GM13976 (cell line): ENCODE results near the gene CTU2.

Experiments
- DNase-seq: peaks from one replicate; pipeline ENCODE4 v3.0.0; 2012; ENCODE audit warnings: low spot score
- in situ Hi-C: fragments of 300-500 bp; cut with MboI; formaldehyde crosslinking; loops from one replicate; pipeline ENCODE4 v1.12.0; 2022; ENCODE audit warnings: low sequenced_read_pairs, mixed read lengths, inconsistent platforms; ENCODE audit not compliant: unreplicated experiment
- TF ChIP-seq, protein P1 (sequence below): IDR thresholded peaks from 2 replicates; pipeline ENCODE4 v1.5.1; 2012; ENCODE audit warnings: borderline replicate concordance, mild to moderate bottlenecking; ENCODE audit not compliant: insufficient read depth; ENCODE audit errors: extremely low read depth, missing control alignments, control extremely low read depth

The CTU2 gene

DNA sequence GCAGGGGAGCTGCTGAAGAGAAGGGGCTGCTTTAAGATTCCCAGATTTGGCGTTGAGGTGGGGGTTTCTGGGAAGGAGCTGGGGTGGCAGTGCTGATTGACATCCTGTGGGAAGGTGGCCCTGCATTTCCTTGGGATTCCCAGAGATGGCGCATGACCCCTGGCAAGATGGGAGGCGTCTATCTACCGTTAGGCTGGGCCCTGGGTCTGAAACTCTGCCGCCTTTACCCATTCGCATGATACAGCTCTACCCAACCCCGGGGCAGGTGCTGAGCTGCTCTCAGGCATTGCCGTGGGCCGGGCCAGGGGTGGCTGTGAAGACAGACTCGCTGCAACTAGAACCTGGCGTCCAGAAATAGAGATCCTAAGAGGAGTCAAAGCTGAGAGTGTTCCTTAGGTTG lies 33.5 kb upstream of the CTU2 start:
- in situ Hi-C loops, result no loop called here
- DNase-seq, result no peak
- TF ChIP-seq, protein P1, sequence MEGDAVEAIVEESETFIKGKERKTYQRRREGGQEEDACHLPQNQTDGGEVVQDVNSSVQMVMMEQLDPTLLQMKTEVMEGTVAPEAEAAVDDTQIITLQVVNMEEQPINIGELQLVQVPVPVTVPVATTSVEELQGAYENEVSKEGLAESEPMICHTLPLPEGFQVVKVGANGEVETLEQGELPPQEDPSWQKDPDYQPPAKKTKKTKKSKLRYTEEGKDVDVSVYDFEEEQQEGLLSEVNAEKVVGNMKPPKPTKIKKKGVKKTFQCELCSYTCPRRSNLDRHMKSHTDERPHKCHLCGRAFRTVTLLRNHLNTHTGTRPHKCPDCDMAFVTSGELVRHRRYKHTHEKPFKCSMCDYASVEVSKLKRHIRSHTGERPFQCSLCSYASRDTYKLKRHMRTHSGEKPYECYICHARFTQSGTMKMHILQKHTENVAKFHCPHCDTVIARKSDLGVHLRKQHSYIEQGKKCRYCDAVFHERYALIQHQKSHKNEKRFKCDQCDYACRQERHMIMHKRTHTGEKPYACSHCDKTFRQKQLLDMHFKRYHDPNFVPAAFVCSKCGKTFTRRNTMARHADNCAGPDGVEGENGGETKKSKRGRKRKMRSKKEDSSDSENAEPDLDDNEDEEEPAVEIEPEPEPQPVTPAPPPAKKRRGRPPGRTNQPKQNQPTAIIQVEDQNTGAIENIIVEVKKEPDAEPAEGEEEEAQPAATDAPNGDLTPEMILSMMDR, result peak; percentile 3

DNA sequence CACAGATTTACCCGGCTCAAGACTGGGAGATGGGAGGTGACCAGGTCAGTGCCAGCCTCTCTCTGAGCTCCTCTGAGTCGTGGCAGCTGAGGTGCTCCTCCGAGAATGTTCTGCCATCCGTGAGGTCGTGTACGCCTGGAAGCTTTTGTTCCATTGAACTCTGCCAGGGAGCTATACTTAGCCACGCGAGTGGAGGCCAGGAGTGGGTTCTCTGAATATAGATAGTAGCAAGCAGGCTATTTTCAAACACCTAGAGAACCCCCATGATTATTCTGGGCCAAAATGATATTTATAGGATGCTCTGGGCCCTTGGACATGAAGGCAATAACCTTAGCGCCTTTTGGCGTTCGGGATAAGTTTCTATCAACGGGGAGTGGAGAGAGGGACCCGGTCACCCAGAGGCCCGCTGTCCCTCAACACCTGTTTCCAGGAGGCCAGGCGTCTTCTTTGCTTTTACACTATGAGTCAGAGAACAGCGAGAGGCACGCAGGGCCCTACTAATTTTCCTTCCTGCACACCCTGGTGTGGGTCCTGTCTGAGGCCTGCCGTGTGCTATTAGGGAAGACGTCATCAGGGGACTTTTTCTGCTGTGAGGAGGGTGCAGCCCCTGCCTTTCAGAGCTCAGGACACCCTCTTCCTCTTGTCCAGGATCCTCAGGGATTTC lies 32.5 kb upstream of the CTU2 start:
- in situ Hi-C loops, result no loop called here
- TF ChIP-seq, protein P1, result no peak
- DNase-seq, result peak; percentile 84

DNA sequence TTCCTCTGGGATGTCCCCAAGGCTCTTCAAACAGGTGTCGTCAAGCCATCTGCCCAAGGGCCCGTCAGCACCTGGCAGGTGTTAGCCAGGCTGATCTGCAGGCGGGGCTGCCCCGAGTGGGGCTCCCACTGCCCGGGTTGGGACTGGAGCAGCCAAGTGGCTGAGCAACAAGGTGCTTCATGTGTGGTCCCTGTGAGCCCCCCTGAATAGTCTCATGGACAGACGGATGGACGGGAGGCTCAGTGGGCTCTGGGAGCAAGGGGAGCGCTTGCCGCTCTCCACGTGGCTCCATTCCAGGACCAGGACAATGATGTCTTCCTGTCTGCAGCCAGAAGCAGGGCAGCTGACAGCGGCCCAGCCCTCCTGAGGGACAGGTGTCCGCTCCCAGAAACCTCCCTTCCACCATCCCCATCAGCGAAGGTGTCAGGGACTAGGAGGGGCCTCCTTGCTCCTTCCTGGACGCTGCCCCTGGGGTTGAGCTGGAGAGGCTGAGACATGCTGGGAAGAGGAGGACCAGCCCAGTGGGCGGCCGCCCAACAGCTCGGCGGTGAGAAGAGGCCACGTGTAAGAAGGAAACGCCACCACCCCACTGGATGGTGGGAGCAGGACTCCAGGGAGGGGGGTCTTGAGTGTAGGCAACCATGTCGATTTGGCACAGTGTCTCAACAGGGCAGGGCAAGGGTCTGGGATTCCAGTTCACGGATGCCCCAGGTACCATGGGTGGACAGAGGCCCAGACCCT lies 29.6 kb upstream of the CTU2 start:
- in situ Hi-C loops, result no loop called here
- no peak for DNase-seq
- TF ChIP-seq, protein P1, result no peak

DNA sequence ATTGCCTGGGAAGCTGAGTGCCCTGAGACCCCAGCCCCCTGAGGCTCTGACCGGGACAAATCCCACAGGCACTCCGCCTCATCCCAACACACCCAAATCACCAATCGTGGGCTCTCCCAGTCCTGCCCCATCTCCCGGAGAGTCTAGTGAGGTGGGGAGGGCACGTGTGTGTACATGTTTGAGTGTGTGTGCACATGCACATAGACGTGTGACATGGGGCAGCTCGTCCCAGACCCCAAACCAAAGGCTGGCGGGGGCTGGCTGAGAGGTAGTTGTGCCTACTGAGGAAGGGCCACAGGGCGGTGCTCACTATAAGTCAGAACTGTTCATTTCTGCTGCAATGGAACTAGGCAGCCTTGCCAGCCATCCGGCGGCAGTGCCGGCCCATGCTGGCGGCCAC lies 28.6 kb upstream of the CTU2 start:
- TF ChIP-seq, protein P1, result no peak
- in situ Hi-C loops, result no loop called here
- DNase-seq, result no peak

DNA sequence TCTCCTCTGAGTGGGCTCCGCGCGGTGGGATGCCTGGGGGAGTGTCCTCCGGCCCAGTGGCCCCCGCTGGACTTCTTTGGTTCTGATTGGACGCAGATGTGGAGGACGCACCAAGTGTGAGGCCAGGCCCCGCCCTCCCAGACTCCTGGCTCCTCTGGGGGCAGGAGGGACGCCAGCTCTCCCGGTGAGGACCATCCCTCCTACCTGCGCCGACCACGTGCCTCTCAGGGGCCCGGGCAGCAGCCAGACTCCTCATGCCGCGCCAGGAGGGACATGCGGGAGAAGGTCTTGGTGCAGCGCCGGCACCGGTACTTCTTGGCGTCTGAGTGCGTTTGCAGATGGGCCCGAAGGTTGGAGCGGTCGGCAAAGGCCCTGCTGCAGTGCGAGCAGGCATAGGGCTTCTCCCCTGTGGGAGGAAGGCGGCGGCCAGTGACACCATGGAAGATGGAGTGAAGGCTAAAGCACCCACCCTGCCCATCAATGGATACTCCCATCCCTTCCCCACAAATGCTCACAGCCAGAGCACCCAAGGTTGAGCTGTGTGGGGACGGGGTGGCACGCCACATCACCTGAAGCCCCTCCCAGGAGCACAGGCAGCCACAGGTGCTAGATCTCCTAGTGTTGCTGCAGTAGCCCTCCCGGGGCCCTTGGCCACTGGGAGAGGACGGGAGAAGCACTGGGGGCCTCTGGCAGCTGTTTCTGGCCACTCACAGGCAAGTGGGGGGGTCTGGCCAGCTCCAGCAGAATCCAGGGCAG lies 27.9 kb upstream of the CTU2 start:
- TF ChIP-seq, protein P1, result no peak
- DNase-seq, result no peak
- in situ Hi-C loops, result no loop called here

DNA sequence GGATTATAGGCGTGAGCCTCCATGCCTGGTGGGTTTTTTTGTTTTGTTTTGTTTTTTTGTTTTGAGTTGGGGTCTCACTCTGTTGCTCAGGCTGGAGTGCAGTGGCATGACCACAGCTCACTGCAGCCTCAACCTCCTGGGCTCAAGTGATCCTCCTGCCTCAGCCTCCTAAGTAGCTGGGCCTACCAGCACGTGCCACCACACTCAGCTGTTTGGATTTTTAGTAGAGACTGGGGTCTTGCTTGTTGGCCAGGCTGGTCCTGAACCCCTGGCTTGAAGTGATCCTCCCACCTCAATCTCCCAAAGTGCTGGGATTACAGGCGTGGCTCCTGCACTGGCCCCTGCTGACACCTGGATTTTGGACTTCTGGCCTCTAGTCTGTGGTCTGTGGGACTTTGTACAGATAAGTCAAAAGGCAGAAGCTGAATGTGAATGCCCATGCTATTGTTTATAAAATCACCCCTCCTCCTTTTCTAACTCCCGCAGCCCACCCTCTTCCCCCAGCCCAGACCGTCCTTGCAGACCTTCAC lies 25.7 kb upstream of the CTU2 start:
- DNase-seq, result no peak
- TF ChIP-seq, protein P1, result no peak
- in situ Hi-C loops, result no loop called here
